Small intestine (tissue), 7 donors: Measurements from ENCODE around the gene PIF1. TPM values are rescaled to one million over a fixed set of nuclear protein-coding genes. Genes with fewer than 3 reads are reported as not detected.
"Not testable (repeated sequence)": the region's sequence is repeated elsewhere in the genome, so short reads cannot be mapped to it uniquely, and the experiment has no call there.

Source experiments
- DNase-seq, 2 donors: peaks; one replicate each; pipeline versions ENCODE4 v3.0.0 to v3.0.0-alpha.2; 2013
- FAIRE-seq: peaks from 2 replicates; lab custom pipeline; 2012; peaks lifted over from hg19 to GRCh38; lab: Jason Lieb, UNC
- H3K27ac ChIP-seq, 3 donors: one replicate each; pipeline ENCODE4 v1.5.1; 2013; ENCODE audit warnings: low read length in 2 of 3, mild to moderate bottlenecking in 2 of 3, control low read depth in 1 of 3, inconsistent platforms in 1 of 3, low read depth in 1 of 3, moderate library complexity in 1 of 3
- H3K27me3 ChIP-seq, 3 donors: one replicate each; pipeline ENCODE4 v1.6.1; 2013; ENCODE audit warnings: low read length in 3 of 3, inconsistent platforms in 1 of 3; ENCODE audit not compliant: control insufficient read depth in 3 of 3, insufficient read depth in 3 of 3
- H3K36me3 ChIP-seq, 3 donors: one replicate each; pipeline ENCODE4 v1.6.1; 2013; ENCODE audit warnings: low read length in 3 of 3, inconsistent platforms in 1 of 3, low read depth in 1 of 3, mild to moderate bottlenecking in 1 of 3, moderate library complexity in 1 of 3; ENCODE audit not compliant: control insufficient read depth in 3 of 3, insufficient read depth in 2 of 3
- H3K4me1 ChIP-seq, 3 donors: one replicate each; pipeline ENCODE4 v1.6.1; 2013; ENCODE audit warnings: low read length in 2 of 3, inconsistent platforms in 1 of 3, low read depth in 1 of 3, mild to moderate bottlenecking in 1 of 3, moderate library complexity in 1 of 3; ENCODE audit not compliant: control insufficient read depth in 3 of 3, insufficient read depth in 2 of 3
- H3K4me3 ChIP-seq, 3 donors: one replicate each; pipeline ENCODE4 v1.5.1; 2013; ENCODE audit warnings: low read length in 3 of 3, control low read depth in 1 of 3, inconsistent platforms in 1 of 3, low read depth in 1 of 3, mild to moderate bottlenecking in 1 of 3, moderate library complexity in 1 of 3
- H3K9me3 ChIP-seq, 2 donors: one replicate each; pipeline ENCODE4 v1.6.1; 2013; ENCODE audit warnings: low read depth in 1 of 2, low read length in 1 of 2; ENCODE audit not compliant: control insufficient read depth in 2 of 2, insufficient read depth in 1 of 2
- WGBS, 3 donors: extraction: QIAGEN DNeasy Blood & Tissue Kit; methylation state at CpG; one replicate each; pipeline ENCODE4 v1.1.7; 2013; 5-methylcytosine and 5-hydroxymethylcytosine counted together
- polyA plus RNA-seq, 4 donors: library from polyadenylated mRNA; stranded (reverse) in 3 of 4; unstranded in 1 of 4; fragments of 200-250 nt in 3 of 4; fragments of 120-200 nt in 1 of 4; gene quantifications; one replicate each; pipeline versions ENCODE4 v1.2.1 to v1.2.3, GENCODE V29; 2013
- donor health status: healthy with polysubstance abuse.
- donor health status: control.
- donor health status: control.
- donor health status: Bipolar disorder and iron deficiency.
- donor health status: healthy.

PIF1 gene
- polyA plus RNA-seq, 4 donors: 0.45 to 11.7 (median 3.2) TPM

GRCh38 chr15:64803526-64803925 lies 21.9 kb downstream of the PIF1 start:
- Histone ChIP-seq H3K27me3 (no peaks in the 10 kb centered on the region), H3K4me1 (peaks cover 0 to 7% (median 0%) of the 10 kb centered on the region in 3 donors), H3K36me3 (no peaks in the 10 kb centered on the region), H3K27ac (no peak overlapping the region), H3K4me3 (no peak overlapping the region), H3K9me3 (no peaks in the 10 kb centered on the region)
- no peak for FAIRE-seq
- DNase-seq: no peak
- WGBS, 3 donors: 93 to 100% (median 100%) methylated on average over 1 of the region's 1 CpG

GRCh38 chr15:64800476-64800875 lies 25.0 kb downstream of the PIF1 start:
- Histone ChIP-seq H3K36me3 (no peaks in the 10 kb centered on the region), H3K9me3 (no peaks in the 10 kb centered on the region), H3K4me3 (no peak overlapping the region), H3K4me1 (peaks cover 0 to 7% (median 0%) of the 10 kb centered on the region in 3 donors), H3K27ac (no peak overlapping the region), H3K27me3 (no peaks in the 10 kb centered on the region)
- DNase-seq (no peak), FAIRE-seq (no peak)
- 83 to 99% (median 93%) methylated on average over 2 of the region's 2 CpGs for WGBS, 3 donors

- 93 to 100% (median 100%) methylated on average over 9 to 23 of the region's 29 CpGs for WGBS, 3 donors
- FAIRE-seq: not testable (repeated sequence)
Measured at GRCh38 chr15:64798905-64799304, 26.5 kb downstream of the PIF1 start.

GRCh38 chr15:64795921-64796320 lies 29.5 kb downstream of the PIF1 start:
- not testable (repeated sequence) for H3K27ac ChIP-seq, H3K4me1 ChIP-seq, FAIRE-seq, H3K9me3 ChIP-seq, H3K36me3 ChIP-seq, DNase-seq, H3K4me3 ChIP-seq, H3K27me3 ChIP-seq
- 78 to 90% (median 83%) methylated on average over 9 of the region's 9 CpGs for WGBS, 3 donors

More at GRCh38 chr15:64798905-64799304, 26.5 kb downstream of the PIF1 start:
- H3K4me1 ChIP-seq, H3K36me3 ChIP-seq, DNase-seq, H3K27me3 ChIP-seq, H3K4me3 ChIP-seq, H3K27ac ChIP-seq, H3K9me3 ChIP-seq: not testable (repeated sequence)

- FAIRE-seq, DNase-seq, H3K27ac ChIP-seq, H3K4me1 ChIP-seq, H3K27me3 ChIP-seq, H3K4me3 ChIP-seq, H3K9me3 ChIP-seq, H3K36me3 ChIP-seq: not testable (repeated sequence)
- 86 to 96% (median 93%) methylated on average over 7 of the region's 7 CpGs for WGBS, 3 donors
Measured at GRCh38 chr15:64795299-64795698, 30.1 kb downstream of the PIF1 start.

- Histone ChIP-seq H3K4me3 (no peak overlapping the region), H3K27me3 (no peaks in the 10 kb centered on the region), H3K4me1 (no peaks in the 10 kb centered on the region), H3K36me3 (no peaks in the 10 kb centered on the region), H3K9me3 (no peaks in the 10 kb centered on the region), H3K27ac (no peak overlapping the region)
- DNase-seq (no peak), FAIRE-seq (no peak)
- WGBS, 3 donors: 74 to 85% (median 80%) methylated on average over 3 of the region's 3 CpGs
Measured at GRCh38 chr15:64792282-64792681, 33.2 kb downstream of the PIF1 start.

GRCh38 chr15:64791401-64791800 lies 34.0 kb downstream of the PIF1 start:
- H3K4me3 ChIP-seq: no peak overlapping the region
- no peaks in the 10 kb centered on the region for H3K9me3 ChIP-seq
- WGBS, 3 donors: 29 to 47% (median 42%) methylated on average over 4 of the region's 4 CpGs
- no peaks in the 10 kb centered on the region for H3K27me3 ChIP-seq
- FAIRE-seq (no peak), DNase-seq (no peak)
- H3K4me1 ChIP-seq: no peaks in the 10 kb centered on the region
- no peak overlapping the region for H3K27ac ChIP-seq
- no peaks in the 10 kb centered on the region for H3K36me3 ChIP-seq

GRCh38 chr15:64783796-64784195 lies 41.7 kb downstream of the PIF1 start:
- Histone ChIP-seq H3K9me3 (no peaks in the 10 kb centered on the region), H3K4me1 (no peaks in the 10 kb centered on the region), H3K36me3 (no peaks in the 10 kb centered on the region), H3K27ac (no peak overlapping the region), H3K4me3 (no peak overlapping the region), H3K27me3 (peaks cover 0 to 1% (median 0%) of the 10 kb centered on the region in 3 donors)
- no peak for DNase-seq
- no peak for FAIRE-seq
- WGBS, 3 donors: 88 to 93% (median 89%) methylated on average over 4 of the region's 4 CpGs

- no peaks in the 10 kb centered on the region for H3K36me3 ChIP-seq
- no peaks in the 10 kb centered on the region for H3K4me1 ChIP-seq
- no peak overlapping the region for H3K4me3 ChIP-seq
- peaks cover 0 to 3% (median 0%) of the 10 kb centered on the region in 3 donors for H3K27me3 ChIP-seq
- no peak overlapping the region for H3K27ac ChIP-seq
- 77 to 91% (median 83%) methylated on average over 5 of the region's 5 CpGs for WGBS, 3 donors
- FAIRE-seq (no peak), DNase-seq (no peak)
- no peaks in the 10 kb centered on the region for H3K9me3 ChIP-seq
Measured at GRCh38 chr15:64782751-64783150, 42.7 kb downstream of the PIF1 start.
